Esophagus squamous epithelium (tissue), 4 donors: ENCODE measurements around the gene SCNN1B.

Experiments used
- CTCF ChIP-seq, 6 experiments: fragments of 450-650 bp in 4 of 6; fragments of 200-600 bp in 2 of 6; sonication (generic) in 2 of 6; IDR thresholded peaks; one replicate each; pipeline ENCODE4 v1.5.1; 2016 to 2019; ENCODE audit warnings: antibody characterized with exemption in 6 of 6, mild to moderate bottlenecking in 4 of 6, moderate library complexity in 4 of 6
- POLR2A ChIP-seq, 4 donors: fragments of 450-650 bp; IDR thresholded peaks; one replicate each; pipeline ENCODE4 v1.6.1; 2017; ENCODE audit warnings: antibody characterized with exemption in 4 of 4, mild to moderate bottlenecking in 4 of 4, moderate library complexity in 3 of 4

DNA sequence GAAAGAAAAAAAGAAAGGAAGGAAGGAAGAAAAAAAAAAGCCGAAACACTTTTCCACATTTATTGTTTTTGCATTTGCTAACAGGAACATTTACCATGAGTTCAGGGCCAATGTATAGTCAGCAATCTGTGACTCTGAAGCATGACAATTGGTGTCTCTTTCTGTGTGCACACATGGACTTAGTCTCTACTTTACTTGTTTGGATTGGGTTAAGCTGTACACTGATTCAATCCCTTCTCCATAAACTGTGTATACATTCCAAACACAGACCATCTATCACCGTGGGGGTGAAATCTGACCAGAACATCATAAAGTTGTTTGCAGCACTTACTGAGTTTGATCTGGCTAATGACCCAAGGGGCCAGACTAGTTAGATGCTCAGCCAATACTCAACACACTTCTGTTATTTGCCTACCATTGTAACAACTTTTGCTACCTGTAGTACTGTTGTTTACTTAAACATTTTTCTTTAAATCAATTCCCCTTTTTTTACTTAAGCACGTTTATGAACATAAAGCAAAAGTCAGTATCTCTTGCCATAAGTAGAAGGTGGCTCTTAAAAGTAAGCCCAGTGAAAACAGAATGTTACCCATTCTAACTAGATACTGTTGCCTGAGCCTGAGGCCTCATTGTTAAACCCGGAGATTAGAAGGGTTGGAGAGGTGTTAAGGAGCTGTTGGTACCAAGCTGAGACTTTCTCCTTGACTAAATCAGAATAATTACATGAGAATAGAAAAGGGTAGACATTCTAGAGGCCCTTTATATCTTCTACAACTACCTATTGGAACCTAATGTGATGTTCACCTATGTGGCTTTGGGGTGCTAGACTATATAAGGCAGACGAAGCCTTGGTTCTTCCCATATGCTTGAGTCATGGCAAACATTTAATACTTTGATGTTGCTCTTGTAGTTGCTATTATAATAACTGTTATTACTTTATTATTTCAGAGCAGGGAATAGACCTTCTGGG lies 41.8 kb downstream of the SCNN1B start:
- TF ChIP-seq CTCF (IDR thresholded peaks at IDR 0.05) = no peak
- TF ChIP-seq POLR2A (IDR thresholded peaks at IDR 0.05) = no peak
